Endothelial cell of umbilical vein (primary cell): ENCODE measurements around the gene SSBP3. TPM values are rescaled to one million over a fixed set of nuclear protein-coding genes. Genes with fewer than 3 reads are reported as not detected.

ENCODE experiments used
- BruUV-seq: library from RNA; stranded (reverse); fragments of 400-500 nt; replicated peaks from 2 replicates; lab custom pipeline; 2021; lab: Mats Ljungman, UMichigan
- CTCF ChIA-PET: fragments of 300-600, 350-600 bp; sonication (Branson Sonifier 250); formaldehyde crosslinking; loops from one replicate; lab custom pipeline; 2021; ENCODE audit warnings: antibody characterized with exemption, inconsistent platforms; lab: Charles Lee
- POLR2A ChIA-PET: fragments of 300-600, 350-600 bp; sonication (Branson Sonifier 250); formaldehyde crosslinking; loops from one replicate; lab custom pipeline; 2021; ENCODE audit warnings: antibody characterized with exemption, inconsistent platforms; lab: Charles Lee
- DNase-seq: peaks from one replicate; pipeline ENCODE4 v3.0.0-alpha.2; 2011; ENCODE audit warnings: low read depth, low spot score
- FAIRE-seq: peaks from 2 replicates; lab custom pipeline; 2011; peaks lifted over from hg19 to GRCh38; lab: Jason Lieb, UNC
- H2AFZ ChIP-seq: 2 replicates; pipeline ENCODE4 v1.6.0; 2012; ENCODE audit warnings: low read depth, low read length, control low read depth, inconsistent platforms
- H3K27ac ChIP-seq: 2 replicates; pipeline ENCODE4 v1.5.1; 2011; ENCODE audit warnings: low read depth, mild to moderate bottlenecking, control low read depth, low read length, moderate library complexity; ENCODE audit not compliant: insufficient read depth
- H3K27me3 ChIP-seq, 2 experiments: 2 replicates each; pipeline versions ENCODE4 v1.6.0 to v1.6.1; 2011; ENCODE audit warnings: low read length in 2 of 2, mixed read lengths in 1 of 2; ENCODE audit not compliant: control insufficient read depth in 2 of 2, insufficient read depth in 2 of 2
- H3K36me3 ChIP-seq, 2 experiments: 2 replicates in 1 of 2; 3 replicates in 1 of 2; pipeline ENCODE4 v1.5.1; 2011; ENCODE audit warnings: low read length in 2 of 2, mild to moderate bottlenecking in 1 of 2, moderate library complexity in 1 of 2; ENCODE audit not compliant: control insufficient read depth in 2 of 2, insufficient read depth in 2 of 2; ENCODE audit errors: extremely low read depth in 1 of 2
- H3K4me1 ChIP-seq: 3 replicates; pipeline ENCODE4 v1.5.1; 2011; ENCODE audit warnings: mild to moderate bottlenecking, low read length; ENCODE audit not compliant: control insufficient read depth, insufficient read depth; ENCODE audit errors: extremely low read depth
- H3K4me2 ChIP-seq: 2 replicates; pipeline ENCODE4 v1.6.1; 2011; ENCODE audit warnings: low read length, control low read depth, mixed read lengths; ENCODE audit not compliant: insufficient read depth
- H3K4me3 ChIP-seq, 3 experiments: fragments of 200-600 bp in 1 of 3; sonication (generic), shearing (Covaris generic) in 1 of 3; replicated peaks in 1 of 3; 2 replicates each; pipeline ENCODE4 v1.5.1; 2011 to 2016; ENCODE audit warnings: control low read depth in 3 of 3, low read length in 3 of 3, mild to moderate bottlenecking in 2 of 3, inconsistent platforms in 1 of 3, low read depth in 1 of 3, moderate library complexity in 1 of 3; ENCODE audit not compliant: insufficient read depth in 1 of 3
- H3K79me2 ChIP-seq: 2 replicates; pipeline ENCODE4 v1.6.0; 2012; ENCODE audit warnings: low read length, inconsistent platforms; ENCODE audit not compliant: control insufficient read depth, insufficient read depth
- H3K9ac ChIP-seq: replicated peaks from 2 replicates; pipeline ENCODE3; 2011; ENCODE audit warnings: low read length, control low read depth; ENCODE audit not compliant: insufficient read depth; ENCODE audit errors: extremely low read depth
- H3K9me1 ChIP-seq: replicated peaks from 3 replicates; pipeline ENCODE4 v1.6.0; 2011; ENCODE audit warnings: mild to moderate bottlenecking, low read length; ENCODE audit not compliant: control insufficient read depth, insufficient read depth; ENCODE audit errors: extremely low read depth
- H3K9me3 ChIP-seq: replicated peaks from 2 replicates; pipeline ENCODE4 v1.5.1; 2012; ENCODE audit warnings: low read length, inconsistent platforms; ENCODE audit not compliant: control insufficient read depth, insufficient read depth
- H4K20me1 ChIP-seq: replicated peaks from 2 replicates; pipeline ENCODE3; 2011; ENCODE audit warnings: mild to moderate bottlenecking, low read length; ENCODE audit not compliant: control insufficient read depth, insufficient read depth; ENCODE audit errors: extremely low read depth
- CTCF ChIP-seq, 2 donors: IDR thresholded peaks; 1 replicate in 1 of 2; 2 replicates in 1 of 2; pipeline ENCODE4 v1.5.1; 2011; ENCODE audit warnings: low read length in 2 of 2, mild to moderate bottlenecking in 2 of 2, moderate library complexity in 2 of 2, control low read depth in 1 of 2, inconsistent platforms in 1 of 2, low read depth in 1 of 2; ENCODE audit not compliant: insufficient read depth in 1 of 2; ENCODE audit errors: extremely low read depth in 1 of 2
- FOS ChIP-seq: IDR thresholded peaks from 2 replicates; pipeline ENCODE4 v1.6.1; 2011; ENCODE audit warnings: mild to moderate bottlenecking, low read length, moderate library complexity, borderline replicate concordance; ENCODE audit not compliant: insufficient read depth
- dilution Hi-C: fragments of 300-500 bp; cut with MboI; formaldehyde crosslinking; loops from one replicate; pipeline ENCODE4 v1.15.0; 2019; ENCODE audit warnings: low sequenced_read_pairs; ENCODE audit not compliant: extremely low pct_ligation_motif_present
- intact Hi-C: fragments of 100-400 bp; cut with micrococcal nuclease; formaldehyde crosslinking; loops from one replicate; pipeline ENCODE4 v1.10.0; 2022
- polyA plus RNA-seq, 4 experiments: library from polyadenylated mRNA; depleted of rRNA in 3 of 4; stranded (reverse) in 3 of 4; unstranded in 1 of 4; fragments of >200 nt; gene quantifications; 2 replicates each; pipeline versions ENCODE4 v1.2.1 to v1.2.3, GENCODE V29; 2011 to 2012; ENCODE audit warnings: missing spikeins in 1 of 4
- total RNA-seq: library from RNA; stranded (reverse); gene quantifications from 2 replicates; pipeline ENCODE4 v1.2.3, GENCODE V29; 2021

SSBP3 gene
- total and polyA plus RNA-seq, 2 donors (not counting 3 experiments of a cell fraction or from before 2014, with no cell fraction given) = 44.9 to 59.4 TPM

GRCh38 chr1:54310439-54311328 is 95.5 kb downstream of the SSBP3 start:
- BruUV-seq = no TSS peak
- FAIRE-seq = peak; percentile 95
- dilution Hi-C loops = no loop called here
- CTCF ChIA-PET = interaction anchor here (0.8 to 2.9 kb wide), 7 partner anchors 12 to 190 kb away, joined by 3 to 11 read pairs (median 4); no protein-coding TSS in a partner anchor
- Histone ChIP-seq H3K4me3 (no peak overlapping the region), H3K4me1 (peaks cover 12% of the 10 kb centered on the region), H2AFZ (no peak overlapping the region), H3K9me1 (no peaks in the 10 kb centered on the region), H3K79me2 (peaks cover 36% of the 10 kb centered on the region), H3K27me3 (no peaks in the 10 kb centered on the region), H3K9ac (no peak overlapping the region), H3K27ac (no peak overlapping the region), H3K9me3 (no peaks in the 10 kb centered on the region), H3K4me2 (no peak overlapping the region), H3K36me3 (no peaks in the 10 kb centered on the region), H4K20me1 (no peaks in the 10 kb centered on the region)
- DNase-seq = peak; percentile 68
- peak; percentile 73 to 79 for TF ChIP-seq CTCF (IDR thresholded peaks at IDR 0.05; ENCODE audit: extremely low read depth in 1 of 2, insufficient read depth in 1 of 2, low read depth in 1 of 2, low read length in 2 of 2)
- TF ChIP-seq FOS = no peak
- intact Hi-C loops = loop anchor here (1.0 kb wide), 4 partner anchors 46 to 189 kb away; no protein-coding TSS in a partner anchor
- POLR2A ChIA-PET = no interaction called here
